Measurements from ENCODE around the gene APOH. TPM values are rescaled to one million over a fixed set of nuclear protein-coding genes. Genes with fewer than 3 reads are reported as not detected.

Gene APOH
- total RNA-seq, 1 donor from 2014 or later, result not detected

GRCh38 chr17:66235377-66235994 is 6.3 kb upstream of the APOH start:
- DNase-seq (ENCODE audit: low read depth in 2 of 2), result no peak

GRCh38 chr17:66234611-66235010 is 5.4 kb upstream of the APOH start:
- peak in 1 of 2 donors; percentile 69 for DNase-seq (ENCODE audit: low read depth in 2 of 2)

- DNase-seq (ENCODE audit: low read depth in 2 of 2), result no peak
Measured at GRCh38 chr17:66233023-66233753, 4.0 kb upstream of the APOH start.

- DNase-seq (ENCODE audit: low read depth in 2 of 2), result no peak
Measured at GRCh38 chr17:66230922-66231591, 1.8 kb upstream of the APOH start.

- DNase-seq (ENCODE audit: low read depth in 2 of 2), result no peak
Measured at GRCh38 chr17:66229783-66230538, 746 bp upstream of the APOH start.

GRCh38 chr17:66227212-66228045 is 1.8 kb downstream of the APOH start:
- no peak for DNase-seq (ENCODE audit: low read depth in 2 of 2)

- DNase-seq (ENCODE audit: low read depth in 2 of 2), result no peak
Measured at GRCh38 chr17:66222798-66223350, 6.3 kb downstream of the APOH start.

- no peak for DNase-seq (ENCODE audit: low read depth in 2 of 2)
Measured at GRCh38 chr17:66221755-66222530, 7.3 kb downstream of the APOH start.

GRCh38 chr17:66221343-66221742 is 7.9 kb downstream of the APOH start:
- no peak for DNase-seq (ENCODE audit: low read depth in 2 of 2)

- no peak for DNase-seq (ENCODE audit: low read depth in 2 of 2)
Measured at GRCh38 chr17:66220079-66220835, 9.0 kb downstream of the APOH start.

GRCh38 chr17:66215529-66215911 is 13.7 kb downstream of the APOH start:
- no peak for DNase-seq (ENCODE audit: low read depth in 2 of 2)

GRCh38 chr17:66214884-66215528 is 14.2 kb downstream of the APOH start:
- DNase-seq (ENCODE audit: low read depth in 2 of 2), result no peak

- no peak for DNase-seq (ENCODE audit: low read depth in 2 of 2)
Measured at GRCh38 chr17:66211047-66211810, 18.0 kb downstream of the APOH start.

- no peak for DNase-seq (ENCODE audit: low read depth in 2 of 2)
Measured at GRCh38 chr17:66210208-66210574, 19.0 kb downstream of the APOH start.

- DNase-seq (ENCODE audit: low read depth in 2 of 2), result no peak
Measured at GRCh38 chr17:66207936-66208335, 21.3 kb downstream of the APOH start.

- no peak for DNase-seq (ENCODE audit: low read depth in 2 of 2)
Measured at GRCh38 chr17:66203274-66204015, 25.8 kb downstream of the APOH start.

- DNase-seq (ENCODE audit: low read depth in 2 of 2), result peak; percentile 86 to 90
Measured at GRCh38 chr17:66200685-66201092, 28.5 kb downstream of the APOH start.

Data from lung microvascular endothelial cell (primary cell).